ENCODE results near the gene SARDH. TPM values are rescaled to one million over a fixed set of nuclear protein-coding genes. Genes with fewer than 3 reads are reported as not detected.

SARDH gene
- polyA plus RNA-seq, 10 donors: 3.0 to 7.1 (median 4.6) TPM

Other genes with a start within 250 kb of the SARDH start
- gene MYMK, start 213.4 kb downstream of the SARDH start, polyA plus RNA-seq (ENCODE audit: insufficient read length in 10 of 10): 10 to 100 TPM; 39.8 to 75.9 (median 49.5) TPM
- gene ADAMTSL2, start 203.6 kb downstream of the SARDH start, polyA plus RNA-seq (ENCODE audit: insufficient read length in 10 of 10): 1 to 10 TPM; 1.7 to 6.9 (median 3.5) TPM
- under 1 TPM in 2 of 10 donors, not detected in 8; 0.25 to 0.31 TPM for gene FAM163B, start 129.0 kb downstream of the SARDH start, polyA plus RNA-seq (ENCODE audit: insufficient read length in 10 of 10)
- under 1 TPM; 0.42 to 0.96 (median 0.63) TPM for gene DBH, start 102.0 kb downstream of the SARDH start, polyA plus RNA-seq (ENCODE audit: insufficient read length in 10 of 10)